NCI-H446 (cell line): ENCODE measurements around the gene ARL2BP.

Experiments used
- DNase-seq, 2 experiments: peaks; one replicate each; lab custom pipeline; 2025; lab: John Stamatoyannopoulos, UW

Gene ARL2BP

DNA sequence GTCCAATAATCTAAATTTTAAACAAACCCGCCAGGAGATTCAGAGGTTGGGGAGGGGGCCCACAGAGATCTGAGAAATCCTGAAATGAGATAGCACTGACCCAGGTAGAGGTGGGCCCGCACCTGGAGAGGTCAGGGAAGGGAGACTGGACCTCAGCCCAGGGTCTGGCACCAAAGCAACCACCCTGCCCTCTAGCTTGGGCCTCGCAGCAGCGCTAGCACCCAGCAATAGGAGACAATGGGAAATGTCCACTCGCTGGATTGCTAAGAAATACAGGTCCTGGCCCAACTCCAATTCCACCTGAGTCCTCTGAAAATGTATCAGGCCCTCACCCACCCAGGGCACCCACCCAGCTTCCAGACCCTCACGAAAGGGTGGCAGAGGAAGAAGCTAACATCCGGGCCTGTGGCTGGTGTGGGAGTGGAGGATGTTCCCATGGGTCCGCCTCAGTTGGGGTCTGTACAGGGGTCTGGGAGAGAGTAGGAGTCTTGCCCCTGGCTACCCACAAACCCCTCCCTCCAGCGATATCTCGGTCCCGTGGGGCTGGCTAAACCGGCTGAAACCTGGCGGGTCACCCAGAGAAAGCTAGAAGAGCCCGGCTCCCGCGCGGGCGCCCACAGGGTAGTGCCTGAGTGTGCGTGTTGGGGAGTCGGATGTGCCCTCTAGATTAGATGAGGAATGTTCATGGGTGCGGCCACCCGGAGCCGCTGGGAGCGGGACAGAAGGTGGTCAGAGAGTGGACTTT lies 38.3 kb downstream of the ARL2BP start:
- no peak for DNase-seq

DNA sequence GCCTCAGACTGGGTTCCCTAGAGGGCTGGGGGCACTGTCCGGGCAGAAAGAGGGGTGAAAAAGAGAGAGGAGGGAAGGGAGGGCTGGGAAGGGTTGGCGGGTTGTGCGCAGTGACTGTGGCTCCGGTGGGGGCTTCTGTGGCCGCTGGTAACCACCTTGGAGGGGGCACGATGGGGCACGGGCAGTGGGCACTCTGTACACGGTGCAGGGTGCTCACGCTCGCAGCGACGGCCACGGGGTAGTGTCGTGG lies 38.8 kb downstream of the ARL2BP start:
- no peak for DNase-seq

DNA sequence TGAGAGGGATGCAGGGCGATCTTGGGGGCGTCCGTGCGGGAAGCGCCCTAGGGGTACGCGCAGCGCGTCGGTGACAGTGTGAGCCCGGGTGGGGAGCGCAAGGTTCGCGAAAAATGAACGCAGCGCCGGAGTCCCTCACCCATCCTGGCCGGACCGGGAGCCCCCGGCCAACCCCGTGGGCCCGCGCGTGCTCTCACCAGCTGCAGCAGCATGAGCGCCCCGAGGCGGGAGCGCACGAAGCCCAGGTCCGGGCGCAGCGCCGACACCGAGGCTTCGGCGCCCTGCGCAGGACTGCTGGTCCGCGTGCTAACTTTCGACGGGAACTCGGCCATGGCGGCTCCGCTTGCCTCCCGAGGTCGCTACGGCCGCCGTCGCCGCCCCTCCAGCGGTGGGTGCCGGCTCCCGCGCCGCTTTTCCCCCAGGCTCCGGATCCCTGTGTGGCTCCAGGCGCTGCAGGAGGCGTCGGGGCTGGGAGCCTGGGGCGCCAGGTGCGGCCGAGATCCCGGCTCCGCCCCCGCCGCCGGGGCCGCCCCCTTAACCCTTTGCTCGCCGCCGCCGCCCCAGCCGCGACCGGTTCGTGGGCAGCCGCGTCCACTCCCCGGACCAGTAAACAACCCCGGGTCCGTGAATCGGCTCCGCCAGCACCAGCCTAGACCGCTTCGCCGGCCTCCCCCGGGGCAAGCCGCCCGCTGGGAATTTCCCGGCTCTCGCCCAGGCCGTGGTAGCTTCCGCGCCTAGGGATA lies 39.3 kb downstream of the ARL2BP start, which contains the start of gene PLLP:
PLLP (minus strand) TSS at position 464 of the 743 bp plus-strand sequence; CDS start at position 332, 132 bp downstream.
- DNase-seq: no peak

DNA sequence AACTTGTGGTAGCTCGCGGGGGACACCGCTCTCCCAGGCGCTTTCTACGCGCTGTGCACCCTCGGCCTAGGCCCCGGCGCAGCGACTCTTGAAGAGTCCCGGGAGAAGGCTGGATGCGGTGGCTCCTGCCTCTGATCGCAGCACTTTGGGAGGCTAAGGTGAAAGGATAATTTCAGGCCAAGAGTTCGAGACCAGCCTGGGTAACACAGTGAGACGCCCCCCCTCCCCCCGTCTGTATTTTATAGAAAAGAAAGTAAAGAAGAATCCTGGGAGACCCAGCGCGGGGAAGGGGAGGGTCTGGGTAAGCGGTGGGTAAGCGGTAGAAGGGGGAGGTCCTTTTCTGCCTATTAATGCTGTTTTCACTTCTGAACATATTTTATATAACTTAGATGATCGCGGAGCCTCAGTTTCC lies 39.9 kb downstream of the ARL2BP start:
- no peak for DNase-seq

DNA sequence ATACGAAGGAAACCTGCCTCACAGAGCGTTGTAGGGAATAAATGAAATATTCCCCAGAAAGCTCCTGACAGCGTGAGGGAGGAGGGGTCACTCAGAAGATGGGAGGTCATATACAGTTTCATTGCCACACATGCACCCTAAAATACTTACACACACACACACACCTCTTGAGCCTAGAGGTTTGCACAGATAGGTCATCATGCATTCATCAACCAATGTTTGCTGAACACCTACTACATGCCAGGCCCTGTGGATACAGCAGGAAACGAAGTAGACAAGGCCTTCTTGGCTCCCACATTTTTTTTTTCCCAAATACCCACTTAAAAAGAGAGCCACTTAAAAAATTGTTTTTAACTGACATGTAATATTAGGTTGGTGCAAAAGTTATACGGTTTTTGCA lies 40.3 kb downstream of the ARL2BP start:
- DNase-seq: no peak

DNA sequence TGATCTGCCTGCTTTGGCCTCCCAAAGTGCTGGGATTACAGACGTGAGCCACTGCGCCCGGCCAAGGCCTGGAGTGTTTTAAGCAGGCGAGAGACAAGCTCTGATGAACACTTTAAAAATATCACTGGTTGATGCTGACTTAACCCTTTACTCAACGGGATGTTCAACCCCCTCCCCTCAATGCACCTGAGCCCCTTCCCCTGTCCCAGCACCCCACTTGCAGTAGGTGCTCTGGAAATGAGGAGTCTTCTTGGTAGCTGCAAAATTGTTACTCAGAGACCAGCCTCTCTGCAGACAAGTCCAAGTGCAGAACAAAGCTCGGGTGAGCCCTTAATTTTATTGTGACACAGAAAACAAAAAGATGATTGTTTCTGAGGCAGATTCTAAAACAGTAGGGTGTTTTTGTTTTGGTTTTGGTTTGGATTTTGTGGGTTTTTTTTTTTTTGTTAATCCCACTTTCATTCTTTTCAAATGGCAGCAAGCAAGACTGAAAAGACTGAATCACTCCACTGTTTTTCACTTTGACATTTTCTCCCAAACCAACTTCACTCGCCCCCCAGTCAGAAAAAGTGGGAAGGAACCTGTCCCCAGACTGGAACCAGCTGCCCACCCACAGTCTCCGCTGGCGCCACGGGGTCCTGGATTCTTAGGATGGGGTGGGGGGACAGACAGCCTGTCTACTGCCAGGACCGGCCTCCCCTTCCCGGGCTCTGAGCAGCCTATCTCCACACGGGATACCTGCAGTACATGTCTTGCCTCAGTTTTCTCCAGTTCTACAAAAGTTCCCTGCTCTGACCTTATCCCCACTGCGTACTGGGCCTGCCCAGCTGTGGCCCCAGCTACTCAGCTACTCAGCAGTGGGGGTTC lies 44.6 kb downstream of the ARL2BP start:
- no peak for DNase-seq

DNA sequence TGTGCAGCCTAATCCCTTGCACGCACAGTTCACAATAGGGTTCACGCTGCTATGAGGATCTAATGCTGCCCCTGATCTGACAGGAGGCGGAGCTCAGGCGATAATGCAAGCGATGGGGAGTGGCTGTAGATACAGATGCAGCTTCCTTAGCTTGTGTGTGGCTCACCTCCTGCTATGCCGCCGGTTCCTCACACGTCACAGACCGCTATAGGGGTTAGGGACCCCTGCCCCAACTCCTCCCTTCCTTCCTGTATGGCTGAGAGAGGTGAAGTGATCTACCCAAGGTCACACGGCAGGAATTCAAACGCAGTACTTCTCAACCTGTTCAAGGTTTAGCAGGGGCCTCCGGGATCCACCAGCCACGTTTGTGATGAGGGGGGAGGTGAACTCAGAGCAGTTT lies 52.8 kb downstream of the ARL2BP start:
- no peak for DNase-seq

DNA sequence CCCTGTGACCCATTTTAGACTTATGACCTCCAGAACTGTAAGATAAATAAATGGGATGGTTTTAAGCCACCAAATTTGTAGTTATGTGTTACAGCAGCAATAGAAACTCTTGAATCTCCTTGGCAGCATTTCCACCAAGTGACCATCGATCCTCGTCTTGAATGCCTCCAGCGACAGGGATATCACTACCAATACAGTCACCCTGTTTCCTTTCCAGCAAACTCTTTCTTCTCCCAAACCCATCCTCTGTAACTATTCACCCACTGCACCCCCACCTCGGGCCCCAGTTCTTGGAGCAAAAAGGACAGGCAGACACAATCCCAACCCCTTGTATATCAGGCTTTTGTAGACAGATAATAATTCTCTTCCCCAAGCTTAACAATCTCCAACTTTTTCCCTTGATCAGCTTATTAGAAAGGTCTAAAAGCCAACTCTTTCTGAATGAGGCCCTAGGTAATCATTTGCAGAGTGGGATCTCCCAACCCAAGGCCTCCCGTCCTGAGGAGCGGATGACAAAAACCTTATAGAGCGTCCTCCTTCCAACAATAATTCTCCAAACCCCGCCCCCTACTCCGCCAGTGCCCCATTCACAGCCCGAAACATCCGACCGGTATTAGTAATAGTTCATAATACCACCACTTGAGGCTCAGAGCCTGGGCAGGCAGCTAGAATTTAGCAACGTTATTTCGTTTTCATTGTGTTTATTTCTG lies 54.1 kb downstream of the ARL2BP start:
- peak in 1 of 2 experiments; percentile 61 for DNase-seq

DNA sequence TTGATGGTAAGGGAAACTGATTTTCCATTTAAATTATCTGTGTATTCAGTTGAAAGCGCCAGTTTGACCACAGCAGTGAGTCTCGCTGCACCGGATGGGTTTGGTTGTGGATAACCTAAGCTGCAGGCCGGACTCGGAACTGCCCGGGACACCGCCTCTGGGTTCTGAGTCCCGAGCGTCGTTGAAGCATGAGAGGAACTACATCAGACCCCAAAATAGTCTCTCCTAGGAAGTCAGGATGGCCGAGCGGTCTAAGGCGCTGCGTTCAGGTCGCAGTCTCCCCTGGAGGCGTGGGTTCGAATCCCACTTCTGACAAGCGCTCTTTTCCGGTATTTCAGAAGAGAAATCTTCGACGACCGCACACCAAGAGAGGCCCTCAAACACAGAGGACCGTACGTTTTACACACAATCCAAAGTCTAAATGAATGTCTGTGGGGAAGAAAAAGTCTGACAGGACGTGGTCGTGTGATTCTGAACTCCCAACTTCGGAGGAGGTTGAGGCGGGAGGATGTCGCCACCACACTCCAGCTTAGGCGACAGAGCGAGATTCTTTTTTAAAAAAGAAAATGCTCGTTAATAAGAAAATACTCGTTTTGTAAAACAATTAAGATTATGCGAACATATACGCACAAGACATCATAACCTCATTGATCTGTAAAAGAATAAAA lies 54.8 kb downstream of the ARL2BP start:
- peak; percentile 80 to 86 for DNase-seq

DNA sequence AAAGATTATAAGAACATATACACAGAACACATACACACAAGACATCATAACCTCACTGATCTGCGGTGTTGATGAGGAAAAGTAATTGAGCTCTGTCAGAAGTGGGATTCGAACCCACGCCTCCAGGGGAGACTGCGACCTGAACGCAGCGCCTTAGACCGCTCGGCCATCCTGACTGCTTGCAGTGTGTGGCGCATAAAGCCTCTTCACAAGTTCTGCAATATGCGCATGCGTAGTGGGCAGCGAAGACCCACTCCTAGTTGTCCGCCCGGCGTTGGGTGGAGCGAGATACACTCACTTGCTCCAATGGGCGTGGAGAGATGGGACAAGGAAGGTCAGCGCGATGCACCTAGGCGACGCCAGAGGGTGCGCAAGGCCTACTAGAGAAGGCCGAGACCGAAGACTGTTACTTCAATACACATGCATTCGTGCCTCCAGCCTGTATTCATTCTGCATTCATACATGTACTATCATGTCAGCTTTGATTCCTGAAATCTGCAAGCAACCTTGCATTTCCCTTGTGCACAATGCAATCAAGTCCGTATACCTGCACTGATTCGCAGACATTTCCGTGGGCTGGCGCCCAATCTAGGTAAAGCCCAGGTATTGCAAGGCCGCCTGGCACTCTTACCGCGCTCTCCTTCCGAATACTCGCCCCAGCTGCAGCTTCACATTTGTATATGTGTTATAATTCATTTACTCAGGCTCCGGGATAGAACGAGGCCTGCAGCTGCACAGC lies 55.5 kb downstream of the ARL2BP start:
- DNase-seq: peak; percentile 95 to 96

DNA sequence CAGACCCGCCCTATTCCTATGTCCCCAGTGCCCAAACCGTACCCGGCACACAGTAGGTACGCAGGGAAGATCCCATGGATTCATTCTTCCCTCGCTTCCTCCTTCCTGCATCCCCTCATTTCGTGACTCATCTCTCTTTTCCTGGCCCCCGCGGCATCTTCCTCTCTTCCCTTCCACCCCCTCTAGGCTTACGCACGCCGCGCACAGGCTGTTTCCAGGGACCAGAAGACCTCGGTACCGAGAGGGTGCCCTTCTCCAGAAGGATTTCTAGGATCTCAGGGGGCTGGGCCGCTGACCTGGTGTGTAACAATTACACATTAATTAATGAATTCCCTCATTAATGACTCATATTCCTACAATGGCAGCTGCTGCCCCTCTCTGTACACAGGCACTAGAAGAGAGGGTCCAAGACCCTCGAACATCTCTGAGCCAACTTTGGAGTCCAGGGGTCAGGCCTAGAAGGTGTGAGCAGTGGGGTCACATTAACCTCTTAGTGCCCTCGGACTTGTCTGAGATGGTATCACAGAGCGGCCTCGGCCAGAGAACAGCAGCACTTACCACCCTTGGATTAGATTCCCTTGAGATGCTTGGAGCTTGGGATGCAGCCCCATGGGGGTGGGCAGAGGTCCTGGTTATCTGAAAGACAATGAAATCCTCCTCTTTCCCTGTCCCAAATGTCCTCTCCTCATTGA lies 56.2 kb downstream of the ARL2BP start:
- DNase-seq: no peak
